ENCODE data around the gene ATP2B2.

DNA sequence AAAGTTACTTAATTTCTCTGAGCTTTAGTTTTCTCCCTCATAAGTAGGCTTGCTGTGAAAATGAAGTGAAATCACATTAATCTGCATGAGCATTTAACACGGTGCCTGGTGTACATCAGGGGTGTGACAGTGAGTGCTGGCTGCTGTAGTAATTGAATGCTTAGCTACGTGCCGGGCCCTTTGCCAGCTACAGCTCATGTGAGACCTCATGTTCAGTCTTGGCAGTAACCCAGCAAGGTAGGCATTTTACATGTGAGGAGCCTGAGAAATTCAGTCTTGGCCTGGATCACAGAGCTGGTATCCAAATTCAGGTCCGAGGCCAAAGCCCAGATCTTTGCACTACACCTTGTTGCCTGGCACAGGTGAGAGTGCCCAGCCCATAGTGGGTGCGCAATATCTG lies 221.7 kb downstream of the ATP2B2 start:
- TF ChIP-seq GATAD2B (conservative IDR thresholded peaks at IDR 0.05; ENCODE audit: low read depth) (no peak), HDAC6 (IDR thresholded peaks at IDR 0.05; ENCODE audit: unreplicated experiment) (no peak)
- TF ChIP-seq, protein P1, sequence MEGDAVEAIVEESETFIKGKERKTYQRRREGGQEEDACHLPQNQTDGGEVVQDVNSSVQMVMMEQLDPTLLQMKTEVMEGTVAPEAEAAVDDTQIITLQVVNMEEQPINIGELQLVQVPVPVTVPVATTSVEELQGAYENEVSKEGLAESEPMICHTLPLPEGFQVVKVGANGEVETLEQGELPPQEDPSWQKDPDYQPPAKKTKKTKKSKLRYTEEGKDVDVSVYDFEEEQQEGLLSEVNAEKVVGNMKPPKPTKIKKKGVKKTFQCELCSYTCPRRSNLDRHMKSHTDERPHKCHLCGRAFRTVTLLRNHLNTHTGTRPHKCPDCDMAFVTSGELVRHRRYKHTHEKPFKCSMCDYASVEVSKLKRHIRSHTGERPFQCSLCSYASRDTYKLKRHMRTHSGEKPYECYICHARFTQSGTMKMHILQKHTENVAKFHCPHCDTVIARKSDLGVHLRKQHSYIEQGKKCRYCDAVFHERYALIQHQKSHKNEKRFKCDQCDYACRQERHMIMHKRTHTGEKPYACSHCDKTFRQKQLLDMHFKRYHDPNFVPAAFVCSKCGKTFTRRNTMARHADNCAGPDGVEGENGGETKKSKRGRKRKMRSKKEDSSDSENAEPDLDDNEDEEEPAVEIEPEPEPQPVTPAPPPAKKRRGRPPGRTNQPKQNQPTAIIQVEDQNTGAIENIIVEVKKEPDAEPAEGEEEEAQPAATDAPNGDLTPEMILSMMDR (IDR thresholded peaks at IDR 0.05 in 2 of 3, conservative IDR thresholded peaks at IDR 0.05 in 1 of 3; ENCODE audit: control insufficient read depth in 2 of 3, extremely low read depth in 1 of 3, insufficient read depth in 1 of 3, low read depth in 3 of 3, low read length in 3 of 3): no peak
